22Rv1 (cell line): ENCODE measurements around the gene RAB12.
"Not testable (repeated sequence)": the region's sequence is repeated elsewhere in the genome, so short reads cannot be mapped to it uniquely, and the experiment has no call there.

Experiments
- H3K27ac ChIP-seq: fragments of 450-650 bp; 2 replicates; pipeline ENCODE4 v1.5.1; 2017
- ZFX ChIP-seq: fragments of 450-650 bp; IDR thresholded peaks from 2 replicates; pipeline ENCODE4 v1.6.1; 2017; ENCODE audit warnings: antibody characterized with exemption, borderline replicate concordance
- TF ChIP-seq, protein P1 (sequence below): fragments of 450-650 bp; IDR thresholded peaks from 2 replicates; pipeline ENCODE4 v1.5.1; 2017; ENCODE audit warnings: mild to moderate bottlenecking

The RAB12 gene

DNA sequence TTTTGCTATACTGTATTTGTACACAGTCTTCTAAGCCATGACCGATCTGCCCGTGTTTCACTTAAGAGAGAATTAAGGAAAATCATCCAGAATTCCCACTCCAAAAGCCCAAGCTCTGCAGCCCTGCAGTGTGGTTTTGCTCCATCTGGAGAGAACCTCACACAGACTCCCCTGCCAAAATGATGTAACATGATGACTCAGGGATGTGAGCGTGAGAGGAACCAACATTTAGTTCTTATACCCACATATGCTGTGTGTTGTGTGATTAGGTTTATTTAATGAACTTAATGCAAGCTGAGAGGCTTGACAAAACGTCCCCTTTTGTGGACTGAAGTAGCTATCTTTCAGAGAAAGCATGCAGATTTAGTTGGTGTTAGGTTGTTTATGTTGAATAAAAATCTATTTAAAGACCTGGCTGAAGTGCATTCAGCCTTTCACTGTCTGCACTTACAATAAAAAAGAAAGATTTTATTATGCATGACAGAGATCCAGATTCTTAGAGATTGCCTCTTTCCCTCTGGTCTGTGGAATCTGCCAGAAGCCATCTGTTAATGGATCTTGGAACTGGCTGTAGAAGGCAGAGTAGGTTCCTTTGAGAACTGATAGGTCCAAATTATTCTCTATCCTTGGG is 6.3 kb downstream of the RAB12 start:
- TF ChIP-seq ZFX = no peak
- TF ChIP-seq, protein P1, sequence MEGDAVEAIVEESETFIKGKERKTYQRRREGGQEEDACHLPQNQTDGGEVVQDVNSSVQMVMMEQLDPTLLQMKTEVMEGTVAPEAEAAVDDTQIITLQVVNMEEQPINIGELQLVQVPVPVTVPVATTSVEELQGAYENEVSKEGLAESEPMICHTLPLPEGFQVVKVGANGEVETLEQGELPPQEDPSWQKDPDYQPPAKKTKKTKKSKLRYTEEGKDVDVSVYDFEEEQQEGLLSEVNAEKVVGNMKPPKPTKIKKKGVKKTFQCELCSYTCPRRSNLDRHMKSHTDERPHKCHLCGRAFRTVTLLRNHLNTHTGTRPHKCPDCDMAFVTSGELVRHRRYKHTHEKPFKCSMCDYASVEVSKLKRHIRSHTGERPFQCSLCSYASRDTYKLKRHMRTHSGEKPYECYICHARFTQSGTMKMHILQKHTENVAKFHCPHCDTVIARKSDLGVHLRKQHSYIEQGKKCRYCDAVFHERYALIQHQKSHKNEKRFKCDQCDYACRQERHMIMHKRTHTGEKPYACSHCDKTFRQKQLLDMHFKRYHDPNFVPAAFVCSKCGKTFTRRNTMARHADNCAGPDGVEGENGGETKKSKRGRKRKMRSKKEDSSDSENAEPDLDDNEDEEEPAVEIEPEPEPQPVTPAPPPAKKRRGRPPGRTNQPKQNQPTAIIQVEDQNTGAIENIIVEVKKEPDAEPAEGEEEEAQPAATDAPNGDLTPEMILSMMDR = no peak
- no peak overlapping the region for H3K27ac ChIP-seq

DNA sequence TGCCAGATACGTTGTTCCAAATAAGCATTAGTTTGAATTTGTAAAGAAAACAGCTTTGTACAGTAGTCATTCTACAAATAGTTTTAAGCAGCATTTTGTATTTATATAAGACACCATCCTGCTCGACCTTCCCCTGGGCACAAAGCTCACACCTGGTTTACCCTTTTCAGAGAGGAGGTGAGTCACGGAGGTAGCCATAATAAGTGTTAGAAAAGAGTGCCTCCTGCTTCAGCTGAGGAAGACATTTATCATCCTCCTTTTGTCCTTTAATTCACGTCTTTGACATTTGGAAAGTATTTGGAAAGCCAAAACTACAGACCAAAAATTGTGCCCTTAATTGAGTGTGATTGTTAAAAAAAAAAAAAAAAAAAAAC is 6.8 kb downstream of the RAB12 start:
- no peak for TF ChIP-seq ZFX
- TF ChIP-seq, protein P1 = no peak
- H3K27ac ChIP-seq = no peak overlapping the region

DNA sequence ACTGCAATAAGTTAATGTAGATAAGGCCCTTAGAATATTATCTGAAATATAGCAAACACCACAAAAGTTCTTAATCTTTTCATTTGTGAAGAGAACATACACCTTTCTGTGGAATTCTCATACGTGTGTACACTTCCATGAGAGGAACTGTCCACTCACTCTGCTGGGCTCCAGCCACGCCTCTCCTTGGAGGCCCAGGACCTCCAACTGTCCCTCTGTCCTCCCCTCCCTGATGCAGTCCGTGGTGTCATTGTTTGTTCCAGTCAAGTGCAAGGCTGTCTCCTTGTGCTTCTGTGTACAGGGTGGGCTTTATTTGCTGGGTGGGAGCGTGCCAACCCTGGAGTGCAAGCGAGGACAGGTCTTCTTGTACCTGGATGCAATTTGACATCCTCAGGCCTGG is 8.7 kb downstream of the RAB12 start:
- TF ChIP-seq, protein P1 = no peak
- no peak for TF ChIP-seq ZFX
- H3K27ac ChIP-seq = no peak overlapping the region

GRCh38 chr18:8619041-8619440 is 9.8 kb downstream of the RAB12 start:
- H3K27ac ChIP-seq = no peak overlapping the region
- no peak for TF ChIP-seq ZFX
- TF ChIP-seq, protein P1 = no peak

DNA sequence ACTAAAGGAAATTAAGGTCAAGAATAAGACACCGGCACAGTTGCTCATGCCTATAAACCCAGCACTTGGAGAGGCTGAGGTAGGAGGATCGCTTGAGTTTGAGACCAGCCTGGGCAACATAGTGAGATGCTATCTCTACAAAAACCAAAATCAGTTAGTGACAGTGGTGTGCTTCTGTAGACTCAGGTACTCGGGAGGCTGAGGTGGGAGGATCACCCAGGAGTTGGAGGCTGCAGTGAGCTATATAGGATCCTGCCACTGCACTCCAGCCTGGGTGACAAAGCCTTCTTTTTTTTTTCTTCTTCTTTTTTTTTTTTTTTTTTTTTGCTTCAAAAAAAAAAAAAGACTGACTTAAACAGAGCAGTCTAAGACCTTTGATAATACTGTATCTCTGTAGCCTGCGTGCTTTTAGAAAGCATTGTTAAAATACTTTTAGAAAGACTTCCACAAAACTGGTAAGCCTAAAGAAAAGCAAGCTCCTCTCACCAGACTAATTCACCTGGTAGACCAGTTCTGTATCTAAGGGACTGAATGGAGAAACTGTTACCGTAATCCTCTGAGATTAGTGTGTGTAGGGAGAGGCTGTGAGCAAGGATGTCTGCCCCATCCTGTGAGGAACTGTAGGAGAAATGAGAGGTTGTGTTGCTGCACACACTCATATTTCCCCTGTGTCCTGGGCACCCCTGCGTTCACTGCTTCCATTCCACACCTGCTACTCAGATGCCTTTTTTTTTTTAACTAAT is 10.8 kb downstream of the RAB12 start:
- no peak overlapping the region for H3K27ac ChIP-seq
- TF ChIP-seq, protein P1 = no peak
- TF ChIP-seq ZFX = no peak

DNA sequence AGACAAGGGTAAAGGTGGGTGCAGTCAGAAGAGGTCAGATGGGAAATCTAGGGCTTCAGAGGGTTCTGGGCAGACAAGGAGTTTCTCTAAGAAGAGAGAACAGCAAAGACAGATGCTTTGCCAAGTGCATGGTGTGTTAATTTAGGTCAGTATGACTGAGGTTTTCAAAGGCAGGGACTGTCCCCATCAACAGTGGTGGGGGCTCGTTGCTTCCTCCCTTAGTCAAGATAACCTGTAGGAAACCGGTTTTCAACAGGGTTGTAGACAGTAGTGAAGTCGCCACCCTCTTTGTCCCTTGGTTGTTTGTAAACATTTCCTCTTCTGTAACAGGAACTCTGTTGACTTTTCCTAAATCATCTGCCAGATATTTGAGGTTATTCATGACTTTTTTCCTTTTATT is 11.6 kb downstream of the RAB12 start:
- no peak for TF ChIP-seq ZFX
- TF ChIP-seq, protein P1 = no peak
- H3K27ac ChIP-seq = no peak overlapping the region

DNA sequence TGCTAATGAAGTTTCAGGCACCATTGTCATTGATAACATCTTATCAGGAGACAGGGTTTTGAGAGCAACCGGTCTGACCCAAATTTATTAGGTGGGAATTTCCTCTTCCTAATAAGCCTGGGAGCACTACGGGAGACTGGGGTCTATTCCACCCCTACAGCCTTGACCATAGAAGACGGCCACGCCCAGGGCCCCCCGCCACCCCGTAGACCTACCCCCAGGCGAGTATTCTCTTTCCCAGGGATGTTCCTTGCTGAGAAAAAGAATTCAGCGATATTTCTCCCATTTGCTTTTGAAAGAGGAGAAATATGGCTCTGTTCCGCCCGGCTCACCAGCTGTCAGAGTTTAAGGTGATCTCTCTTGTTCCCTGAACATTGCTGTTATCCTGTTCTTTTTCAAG is 13.4 kb downstream of the RAB12 start:
- H3K27ac ChIP-seq = not testable (repeated sequence)

DNA sequence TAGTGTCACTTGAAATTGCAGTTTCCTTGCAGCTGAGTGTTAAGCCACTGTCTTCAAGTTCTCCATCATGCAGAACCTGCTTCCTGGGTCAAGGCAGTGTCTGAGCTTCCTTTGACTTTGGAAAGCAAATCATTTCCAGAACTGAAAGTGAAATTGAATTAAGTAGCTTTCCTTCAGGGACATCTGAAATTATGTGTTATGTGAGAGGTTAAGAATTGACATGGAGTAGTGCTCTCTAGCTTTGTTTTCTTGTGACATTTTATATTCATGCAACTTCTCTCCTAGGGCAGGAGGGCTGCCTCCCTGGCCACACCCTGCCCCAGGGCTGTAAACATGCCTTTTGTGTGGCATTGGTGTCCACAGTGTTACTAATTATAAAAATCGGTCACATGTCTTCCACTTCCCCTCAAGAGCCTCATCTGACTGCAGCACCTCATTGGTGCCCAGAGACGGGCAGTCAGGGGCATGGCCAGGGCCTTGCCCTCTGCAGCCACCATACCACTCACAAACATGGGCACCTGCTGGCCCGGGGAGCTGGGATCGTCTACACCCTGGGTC is 14.4 kb downstream of the RAB12 start:
- H3K27ac ChIP-seq = no peak overlapping the region; the same call in 1 of the 2 replicates
- TF ChIP-seq, protein P1 = no peak
- no peak for TF ChIP-seq ZFX
